HG02973 (cell line): ENCODE measurements around the gene VCY.
"Not testable (repeated sequence)": the region's sequence is repeated elsewhere in the genome, so short reads cannot be mapped to it uniquely, and the experiment has no call there.

ENCODE experiments used
- ATAC-seq: cut with Tn5 transposase; IDR thresholded peaks from one replicate; pipeline ENCODE4 v1.9.1; 2021; ENCODE audit warnings: moderate library complexity; ENCODE audit not compliant: unreplicated experiment

The VCY gene

DNA sequence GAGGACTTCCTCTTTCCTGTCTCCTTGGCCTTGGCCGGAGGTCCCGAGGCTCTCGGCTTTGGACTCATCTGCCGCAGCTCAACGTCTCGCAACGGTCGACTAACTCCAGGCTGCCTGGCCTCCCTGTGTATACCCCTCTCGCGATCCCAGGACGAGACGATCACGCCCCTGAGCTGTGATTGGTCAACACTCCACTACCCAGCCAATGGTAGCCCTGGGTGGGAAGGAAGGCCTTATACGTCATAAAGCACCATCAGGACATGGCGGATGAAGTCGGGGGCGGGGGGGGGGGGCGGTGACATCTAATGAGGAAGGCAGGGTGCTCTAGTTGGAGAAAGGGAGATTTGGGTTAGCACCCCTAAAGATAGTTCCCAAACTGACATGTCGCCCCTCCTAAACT is at the start of gene VCY:
Gene VCY (minus strand): TSS at position 101 of the 400 bp plus-strand sequence. CDS start 33 bp downstream, at position 68.
- ATAC-seq: not testable (repeated sequence)

DNA sequence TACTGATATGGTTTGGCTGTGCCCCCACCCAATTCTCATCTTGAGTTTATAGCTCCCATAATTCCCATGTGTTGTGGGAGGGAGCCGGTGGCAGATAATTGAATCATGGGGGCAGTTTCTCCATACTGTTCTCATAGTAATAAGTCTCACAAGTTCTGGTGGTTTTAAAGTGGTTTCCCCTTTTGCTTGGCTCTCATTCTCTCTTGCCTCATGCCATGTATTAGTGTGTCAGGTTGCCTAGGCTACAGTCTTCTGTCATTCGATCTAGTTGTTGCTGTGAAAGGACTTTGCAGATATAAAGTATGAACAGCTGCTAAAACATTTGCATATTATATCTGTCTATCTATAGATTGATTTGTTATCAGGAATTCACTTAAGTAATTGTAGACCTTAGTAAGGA is 44.1 kb upstream of the VCY start:
- not testable (repeated sequence) for ATAC-seq

DNA sequence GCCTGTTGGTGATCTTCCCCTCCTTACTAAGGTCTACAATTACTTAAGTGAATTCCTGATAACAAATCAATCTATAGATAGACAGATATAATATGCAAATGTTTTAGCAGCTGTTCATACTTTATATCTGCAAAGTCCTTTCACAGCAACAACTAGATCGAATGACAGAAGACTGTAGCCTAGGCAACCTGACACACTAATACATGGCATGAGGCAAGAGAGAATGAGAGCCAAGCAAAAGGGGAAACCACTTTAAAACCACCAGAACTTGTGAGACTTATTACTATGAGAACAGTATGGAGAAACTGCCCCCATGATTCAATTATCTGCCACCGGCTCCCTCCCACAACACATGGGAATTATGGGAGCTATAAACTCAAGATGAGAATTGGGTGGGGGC is 25.6 kb upstream of the VCY start:
- not testable (repeated sequence) for ATAC-seq

DNA sequence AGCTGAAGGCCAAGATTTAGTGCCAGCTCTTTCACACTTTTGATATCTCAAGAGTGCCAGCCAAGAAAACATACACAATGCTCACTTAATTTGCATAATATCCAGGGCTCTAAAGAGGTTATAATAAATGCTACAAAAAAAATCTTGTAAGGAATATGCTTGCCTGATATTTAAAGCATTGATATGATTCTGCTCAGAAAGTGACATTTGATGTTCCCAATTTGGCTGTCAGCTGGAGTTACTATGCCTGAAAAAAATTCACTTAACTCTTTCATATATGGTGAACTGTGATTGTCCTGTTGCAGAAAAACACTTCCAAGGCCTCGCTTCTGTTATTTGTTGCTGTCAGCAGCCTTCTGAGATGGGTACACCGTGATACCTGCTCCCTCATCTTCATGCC is 43.9 kb downstream of the VCY start:
- ATAC-seq: not testable (repeated sequence)
